Superior temporal gyrus (tissue), 1 donor: ENCODE results near the gene SGSM1.
"Not testable (repeated sequence)": the region's sequence is repeated elsewhere in the genome, so short reads cannot be mapped to it uniquely, and the experiment has no call there.

Experiments used
- DNase-seq: peaks from one replicate; pipeline ENCODE4 v3.0.0-alpha.2; 2016; ENCODE audit errors: extremely low spot score

The SGSM1 gene

DNA sequence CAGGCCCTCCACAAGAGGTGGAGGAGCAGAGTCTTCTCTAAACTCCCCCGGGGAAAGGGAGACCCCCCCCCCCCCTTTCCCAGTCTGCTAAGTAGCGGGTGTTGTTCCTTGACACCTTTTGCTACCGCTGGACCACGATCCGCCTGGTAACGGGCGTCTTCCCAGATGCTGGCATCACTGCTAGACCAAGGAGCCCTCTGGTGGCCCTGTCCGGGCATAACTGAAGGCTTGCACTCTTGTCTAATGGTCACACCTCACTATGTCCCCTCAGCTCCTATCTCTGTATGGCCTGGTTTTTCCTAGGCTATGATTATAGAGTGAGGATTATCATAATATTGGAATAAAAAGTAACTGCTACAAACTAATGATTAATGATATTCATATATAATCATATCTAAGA lies 31.5 kb downstream of the SGSM1 start:
- DNase-seq, result not testable (repeated sequence)

DNA sequence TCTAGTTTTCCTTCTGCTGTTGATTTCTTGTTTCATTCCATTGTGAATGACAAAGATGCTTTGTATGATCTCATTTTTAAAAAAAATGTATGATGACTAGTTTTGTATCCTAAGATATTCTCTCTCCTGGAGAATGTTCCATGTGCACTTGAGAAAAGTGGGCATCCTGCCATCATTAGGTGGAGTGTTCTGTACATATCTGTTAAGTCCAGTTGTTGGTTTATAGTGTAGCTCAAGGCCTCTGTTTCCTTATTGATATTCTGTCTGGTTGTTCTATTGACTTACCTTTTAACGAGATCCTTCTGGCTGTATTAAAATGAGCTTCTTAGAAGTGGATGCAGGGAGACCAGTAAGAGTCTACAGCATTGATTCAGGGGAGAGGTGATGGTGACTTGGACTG lies 35.2 kb downstream of the SGSM1 start:
- no peak for DNase-seq

DNA sequence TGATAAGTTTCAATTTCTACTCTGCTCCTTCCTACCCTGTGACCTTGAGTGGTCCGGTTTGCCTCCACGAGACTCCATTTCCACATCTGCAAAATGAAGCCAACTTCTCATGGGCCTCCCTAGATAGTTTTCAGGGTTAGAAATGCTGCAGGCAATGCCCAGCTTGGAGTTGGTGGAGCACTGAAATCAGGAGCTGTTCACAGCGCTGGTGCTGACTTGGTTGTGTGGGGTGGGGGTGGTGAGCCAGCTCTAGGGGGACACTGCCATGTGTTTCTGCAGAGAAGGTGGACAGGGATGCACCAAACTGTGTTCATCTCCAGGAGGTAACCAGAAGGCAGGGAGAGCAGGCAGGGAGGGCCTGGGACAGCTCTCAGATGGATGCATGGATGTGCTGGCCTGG lies 37.0 kb downstream of the SGSM1 start:
- DNase-seq, result no peak

DNA sequence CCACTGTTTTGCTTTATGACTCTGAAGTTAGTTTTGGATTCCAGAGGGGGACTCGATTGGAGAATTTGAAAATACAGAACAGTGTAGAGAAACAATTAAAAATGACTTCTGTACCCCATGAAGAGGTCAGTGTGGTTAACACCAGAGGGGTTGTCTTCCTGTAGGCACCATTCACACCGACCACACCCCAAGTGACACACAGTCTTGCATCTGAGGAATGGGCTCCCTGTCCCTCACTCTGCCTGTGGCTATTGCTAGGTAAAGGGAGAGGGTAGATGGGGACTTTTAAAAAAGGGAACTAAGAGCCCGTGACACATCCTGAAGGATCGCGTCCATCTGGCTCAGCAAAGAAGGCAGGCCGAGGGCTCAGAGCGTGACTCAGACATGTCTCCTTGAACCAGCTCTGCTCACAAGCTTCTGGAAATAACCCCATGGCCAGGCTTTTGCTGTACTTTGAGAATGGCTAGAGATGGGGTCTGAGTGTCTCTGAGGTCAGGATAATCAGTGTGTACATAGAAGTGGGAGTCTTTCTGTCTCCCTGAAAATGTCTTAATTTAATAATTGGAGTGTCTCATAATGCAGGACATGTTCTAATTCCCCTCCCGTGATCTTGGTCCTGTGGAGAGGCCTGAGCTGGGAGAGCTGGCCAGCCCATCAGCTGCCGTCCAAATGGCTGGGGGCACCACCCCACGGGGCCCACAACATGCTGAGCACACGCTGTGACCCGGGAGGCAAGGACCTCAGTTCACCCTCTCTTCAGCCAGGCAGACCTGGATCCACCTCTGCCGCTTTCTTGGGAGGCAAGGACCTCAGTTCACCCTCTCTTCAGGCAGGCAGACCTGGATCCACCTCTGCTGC lies 39.3 kb downstream of the SGSM1 start:
- DNase-seq, result no peak

DNA sequence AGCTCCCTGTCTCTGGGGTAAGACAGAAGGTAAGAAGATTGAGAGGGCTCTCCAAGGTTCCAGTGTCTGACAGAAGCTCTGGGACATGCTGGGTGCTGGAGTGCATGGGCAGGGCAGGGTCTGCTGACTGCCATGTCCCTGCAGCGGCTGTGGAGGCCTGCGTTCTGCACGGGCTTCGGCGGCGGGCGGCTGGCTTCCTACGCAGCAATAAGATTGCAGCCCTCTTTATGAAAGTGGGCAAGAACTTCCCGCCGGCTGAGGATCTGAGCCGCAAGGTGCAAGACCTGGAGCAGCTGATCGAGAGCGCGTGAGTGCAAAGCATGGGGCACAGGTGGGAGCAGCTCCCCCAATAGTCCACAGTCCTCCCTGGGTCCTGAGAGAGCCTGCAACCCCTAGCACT lies 41.5 kb downstream of the SGSM1 start:
- no peak for DNase-seq

DNA sequence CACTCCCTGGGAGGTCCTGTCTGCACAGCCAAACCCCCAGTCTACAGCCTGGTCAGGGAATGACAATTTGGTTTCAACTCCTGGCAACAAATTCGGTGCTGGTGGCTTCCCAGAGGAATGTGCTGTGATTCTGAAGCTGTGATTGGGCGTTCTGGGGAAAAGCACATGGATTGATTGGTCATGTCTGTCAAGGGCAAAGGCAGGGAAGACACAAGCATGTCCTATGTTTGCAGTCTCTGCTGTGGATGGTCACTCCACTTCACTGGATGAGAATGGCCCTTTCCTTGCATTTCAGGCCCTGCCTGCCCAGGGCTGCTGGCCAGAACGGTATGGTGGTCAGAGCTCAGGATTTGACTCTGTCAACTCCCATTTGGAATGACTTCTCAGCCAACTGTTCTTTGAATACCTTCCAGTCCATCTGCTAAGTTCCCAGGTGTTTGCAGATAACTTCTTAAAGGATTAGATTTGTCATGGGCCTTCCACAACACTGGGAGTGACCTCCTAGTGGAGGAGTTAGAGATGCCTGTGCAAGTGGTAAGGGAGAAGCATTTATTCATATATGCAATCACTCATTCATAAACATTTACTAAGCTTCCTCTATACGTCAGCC lies 42.7 kb downstream of the SGSM1 start:
- DNase-seq, result no peak

DNA sequence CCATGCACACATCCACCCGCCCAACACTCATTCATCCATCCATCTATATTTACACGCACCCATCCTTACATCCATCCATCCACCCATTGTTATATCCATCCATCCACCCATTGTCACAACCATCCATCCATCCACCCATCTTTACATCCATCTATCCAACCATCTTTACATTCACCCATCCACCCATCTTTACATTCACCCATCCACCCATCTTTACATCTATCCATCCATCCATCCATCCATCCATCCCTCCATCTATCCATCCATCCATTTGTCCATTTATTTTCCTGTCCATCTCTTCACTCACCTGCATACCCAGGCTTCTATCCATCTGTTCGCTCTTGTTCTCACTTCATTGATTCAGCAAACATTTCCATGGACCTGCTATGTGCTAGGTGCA lies 49.8 kb downstream of the SGSM1 start:
- DNase-seq, result no peak

DNA sequence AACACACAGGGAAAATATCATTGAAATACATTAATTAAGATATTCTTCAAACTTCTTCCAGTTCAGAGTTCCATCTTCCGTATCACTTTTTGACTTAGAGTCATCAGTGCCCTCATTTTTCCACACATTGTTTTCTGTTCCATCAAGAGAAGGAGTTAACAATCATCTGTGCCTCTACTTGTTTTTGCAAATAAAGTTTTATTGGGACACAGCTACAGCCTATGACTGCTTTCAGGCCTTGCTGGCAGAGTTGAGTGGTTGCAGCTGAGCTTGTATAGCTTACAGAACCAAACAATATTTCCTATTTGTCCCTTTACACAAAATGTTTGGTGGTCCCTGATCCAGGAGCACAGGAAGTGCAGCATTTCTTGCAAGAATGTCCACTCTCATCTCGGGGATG lies 51.6 kb downstream of the SGSM1 start:
- DNase-seq, result no peak

DNA sequence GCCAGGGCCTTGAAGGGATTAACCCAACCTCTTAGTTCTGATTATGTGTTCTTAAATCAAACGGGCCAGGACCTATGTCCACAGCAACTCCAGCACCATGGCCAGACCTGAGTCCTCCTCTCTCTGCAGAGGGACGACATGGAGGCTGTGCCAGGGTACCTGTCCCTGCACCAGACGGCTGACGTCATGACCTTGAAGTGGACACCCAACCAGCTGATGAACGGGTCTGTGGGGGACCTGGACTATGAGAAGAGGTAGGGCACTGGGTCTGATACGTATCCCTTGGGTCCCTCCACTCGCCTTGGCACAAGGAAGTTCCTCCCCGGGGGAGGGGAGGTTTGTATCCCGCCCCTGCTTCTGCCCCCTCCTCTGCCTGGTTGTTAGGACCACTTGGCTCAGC lies 53.6 kb downstream of the SGSM1 start:
- DNase-seq, result no peak

DNA sequence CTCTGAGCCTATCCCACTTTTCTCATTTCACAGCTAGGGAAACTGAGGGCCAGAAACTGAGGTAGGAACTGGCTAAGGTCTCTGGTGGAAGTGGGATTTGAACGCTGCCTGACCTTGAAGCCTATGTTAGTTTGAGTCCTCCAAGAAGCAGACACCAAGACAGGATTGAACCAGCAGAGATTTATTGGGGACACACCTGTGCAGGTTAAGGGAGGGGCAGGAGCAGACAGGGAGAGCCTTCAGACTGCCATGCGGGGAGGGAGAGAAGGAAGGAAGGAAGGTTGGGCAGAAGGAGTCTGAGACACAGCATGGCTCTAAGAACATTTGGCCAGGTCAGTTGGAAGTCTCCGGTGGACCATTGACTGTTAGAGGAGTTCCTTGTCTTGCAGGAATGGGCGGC lies 59.5 kb downstream of the SGSM1 start:
- DNase-seq, result no peak

DNA sequence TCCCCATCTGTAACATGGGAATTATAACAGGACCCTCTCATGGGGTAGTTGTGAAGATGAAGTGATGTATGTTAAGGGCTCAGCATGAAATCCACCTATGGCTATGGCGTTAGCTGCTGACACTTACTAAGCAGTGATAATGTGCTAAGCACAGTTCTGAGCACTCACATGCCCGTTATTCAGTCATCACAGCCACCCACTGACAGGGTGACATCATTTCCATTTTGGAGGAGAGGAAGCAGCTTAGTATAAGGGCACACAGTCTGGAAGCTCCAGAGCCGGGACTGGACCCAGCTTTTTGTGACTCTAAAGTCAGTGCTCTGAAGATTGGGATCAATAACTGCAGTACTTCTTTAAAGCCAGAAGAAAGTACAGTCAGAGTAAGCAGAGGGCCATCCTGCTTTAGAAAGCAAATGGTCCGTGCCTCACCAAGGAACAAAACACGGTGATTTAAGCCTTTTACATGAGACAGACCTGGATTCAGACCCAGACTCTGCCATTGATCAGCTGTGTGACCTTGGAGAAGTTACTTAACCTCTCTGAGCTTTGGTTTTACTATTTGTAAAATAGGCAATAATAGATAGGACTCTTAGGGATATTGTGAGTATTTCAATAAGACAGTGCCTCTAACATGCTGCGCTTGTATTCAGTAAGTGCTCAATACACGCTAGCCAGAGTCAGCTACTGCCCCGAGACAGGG lies 61.5 kb downstream of the SGSM1 start:
- DNase-seq, result no peak

DNA sequence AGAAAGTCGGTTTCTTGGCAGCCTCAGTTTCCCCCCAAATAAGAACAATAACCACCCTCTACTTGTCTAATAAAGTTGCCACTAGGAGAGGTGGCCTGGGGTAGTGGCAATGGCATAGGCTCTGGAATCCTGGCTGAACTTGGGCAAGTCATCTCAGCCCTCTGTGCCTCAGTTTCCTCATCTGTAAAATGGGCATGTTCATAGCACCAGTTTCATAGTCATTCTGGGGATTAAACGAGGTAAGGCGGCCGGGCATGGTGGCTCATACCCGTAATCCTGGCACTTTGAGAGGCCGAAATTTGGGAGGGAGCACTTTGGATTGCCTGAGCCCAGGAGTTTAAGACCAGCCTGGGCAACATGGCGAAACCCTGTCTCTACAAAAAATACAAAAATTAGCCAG lies 63.0 kb downstream of the SGSM1 start:
- no peak for DNase-seq

DNA sequence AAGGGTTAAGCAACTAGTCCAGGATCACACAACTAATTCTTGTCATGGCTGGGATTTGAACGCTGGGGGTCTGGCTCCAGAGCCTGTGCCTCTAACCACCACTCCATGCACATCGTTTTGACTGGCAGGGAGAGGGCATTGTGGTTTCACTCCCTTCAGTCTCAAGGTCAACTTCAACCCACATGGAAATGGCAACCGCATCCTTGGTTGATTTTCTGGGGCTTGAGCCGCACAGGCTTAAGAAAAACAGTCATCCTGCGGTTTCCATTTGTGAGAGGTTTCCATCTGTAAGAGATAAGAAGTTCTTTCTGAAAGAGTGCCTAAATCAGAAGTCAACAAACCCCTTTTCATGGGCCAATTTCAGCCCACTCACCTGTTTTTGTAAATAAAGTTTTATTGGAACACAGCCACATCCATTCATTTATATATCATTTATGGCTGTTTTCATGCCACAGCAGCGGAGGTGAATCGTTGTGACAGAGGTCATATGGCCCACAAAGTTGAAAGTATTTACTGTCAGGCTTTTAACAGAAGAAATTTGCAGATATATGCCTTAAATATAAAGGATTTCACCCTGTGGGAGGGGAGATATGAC lies 65.7 kb downstream of the SGSM1 start:
- no peak for DNase-seq

DNA sequence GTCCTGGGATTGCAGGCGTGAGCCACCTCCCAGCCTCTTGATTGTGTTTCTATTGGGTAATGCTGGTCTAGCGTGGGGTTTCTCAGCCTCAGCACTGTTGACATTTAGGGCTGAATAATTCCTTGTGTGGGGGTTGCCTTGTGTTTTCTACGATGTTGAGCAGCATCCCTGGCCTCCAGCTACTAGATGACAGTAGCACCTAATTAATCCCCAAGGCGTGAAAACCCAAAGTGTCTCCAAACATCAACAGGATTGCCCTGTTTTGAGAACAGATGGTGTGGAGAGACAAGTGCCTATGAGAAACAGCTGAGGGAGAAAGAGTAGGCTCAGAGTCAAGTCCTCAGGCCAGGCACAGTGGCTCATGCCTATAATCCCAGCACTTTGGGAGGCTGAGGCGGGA lies 67.2 kb downstream of the SGSM1 start:
- DNase-seq, result no peak

DNA sequence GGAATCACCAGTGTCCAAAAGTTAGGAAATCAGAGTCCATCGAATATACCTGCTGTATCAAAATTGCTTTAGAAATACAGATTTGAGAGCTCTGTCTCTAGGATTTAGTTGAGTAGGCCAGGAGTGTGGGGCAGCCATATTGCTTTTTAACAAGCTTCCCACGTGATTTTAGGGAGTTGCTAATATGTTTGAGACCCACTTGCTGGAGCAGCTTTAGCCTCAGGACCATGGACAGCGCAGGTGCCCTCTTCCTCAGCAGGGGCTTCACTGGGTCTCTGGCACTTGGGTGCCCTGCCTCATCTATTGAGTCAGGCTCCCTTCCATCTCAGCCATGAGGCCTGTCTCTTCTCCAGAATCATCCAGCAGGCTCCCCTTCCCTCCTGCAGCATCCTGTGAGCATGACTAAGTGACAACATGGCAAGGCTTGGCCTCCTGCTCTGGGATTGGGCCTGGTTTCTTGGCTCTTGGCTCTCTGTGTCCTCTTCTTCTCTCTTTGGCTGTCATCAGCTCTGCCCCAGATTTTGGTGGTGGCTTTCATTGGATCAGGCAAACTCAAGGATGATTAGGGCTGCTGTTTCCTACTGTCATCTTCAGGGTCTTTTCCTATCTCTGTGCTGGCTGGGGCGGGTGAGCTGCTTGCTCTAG lies 70.0 kb downstream of the SGSM1 start:
- DNase-seq, result no peak

DNA sequence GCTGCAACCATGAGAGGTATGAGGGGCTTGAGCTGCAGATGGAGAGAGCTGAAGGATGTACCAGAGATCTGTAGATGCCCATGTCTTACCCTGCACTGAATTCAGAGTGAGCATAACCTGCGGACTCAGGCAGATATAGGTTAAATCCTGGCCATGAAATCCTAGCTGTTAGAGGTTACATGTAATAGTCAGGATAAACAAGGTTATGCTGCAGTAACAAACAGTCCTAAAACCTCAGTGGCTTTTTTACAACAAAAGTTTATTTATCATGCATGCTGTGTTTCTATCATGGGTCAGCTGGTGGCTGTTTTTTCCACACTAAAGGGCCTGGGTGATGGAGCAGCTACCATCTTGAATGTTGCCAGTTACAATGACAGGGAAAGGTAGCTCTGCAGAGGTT lies 70.7 kb downstream of the SGSM1 start:
- no peak for DNase-seq

DNA sequence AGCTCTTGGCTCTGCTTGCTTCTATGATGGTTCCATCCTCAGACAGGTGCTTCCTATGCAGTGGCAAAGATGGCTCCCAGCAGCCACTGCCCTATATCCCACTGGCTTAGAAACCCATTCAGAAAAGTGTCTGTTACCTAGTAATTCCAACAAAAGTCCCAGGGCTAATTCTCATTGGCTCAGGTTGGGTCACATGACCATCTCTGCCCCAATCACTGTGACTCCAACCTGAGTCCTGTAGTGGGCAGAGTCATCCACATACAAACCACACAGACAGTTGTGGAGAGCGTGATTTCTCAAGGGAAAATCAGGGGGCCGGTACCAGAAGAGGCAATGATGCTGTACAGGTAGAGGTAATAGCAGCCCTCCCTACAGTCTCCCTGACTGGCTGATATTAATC lies 73.0 kb downstream of the SGSM1 start:
- no peak for DNase-seq

DNA sequence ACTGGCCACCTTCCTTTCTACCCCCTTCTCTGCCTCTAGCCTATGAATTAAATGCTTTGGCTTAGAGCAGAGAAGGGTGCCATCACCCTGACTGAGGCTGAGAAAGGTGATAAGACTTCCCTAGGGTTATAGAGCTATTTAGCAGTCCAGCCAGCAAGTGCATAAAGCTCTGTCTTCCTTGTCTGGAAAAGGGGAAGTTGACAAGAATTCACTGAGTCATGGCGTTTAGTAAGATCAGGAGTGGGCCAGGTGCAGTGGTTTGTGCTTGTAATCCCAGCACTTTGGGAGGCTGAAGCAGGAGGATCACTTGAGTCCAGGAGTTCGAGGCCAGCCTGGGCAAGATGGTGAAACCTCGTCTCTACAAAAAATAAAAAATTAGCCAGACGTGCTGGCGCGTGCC lies 77.4 kb downstream of the SGSM1 start:
- DNase-seq, result no peak

DNA sequence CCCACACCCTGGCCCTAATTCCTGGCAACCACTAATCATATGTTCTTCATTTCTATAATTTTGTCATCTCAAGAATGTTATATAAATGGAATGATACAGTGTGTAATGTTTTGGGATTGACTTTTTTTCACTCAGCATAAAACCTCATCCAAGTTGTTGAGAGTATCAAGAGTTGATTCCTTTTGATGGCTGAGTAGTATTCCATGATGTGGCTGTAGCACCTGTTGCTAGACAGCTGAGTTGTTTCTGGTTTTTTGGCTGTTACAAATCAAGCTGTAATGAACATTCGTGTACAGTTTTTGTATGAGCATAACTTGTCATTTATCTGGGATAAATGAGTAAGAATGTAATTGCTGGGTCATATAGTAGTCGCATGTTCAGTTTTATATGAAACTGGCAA lies 81.2 kb downstream of the SGSM1 start:
- DNase-seq, result no peak

DNA sequence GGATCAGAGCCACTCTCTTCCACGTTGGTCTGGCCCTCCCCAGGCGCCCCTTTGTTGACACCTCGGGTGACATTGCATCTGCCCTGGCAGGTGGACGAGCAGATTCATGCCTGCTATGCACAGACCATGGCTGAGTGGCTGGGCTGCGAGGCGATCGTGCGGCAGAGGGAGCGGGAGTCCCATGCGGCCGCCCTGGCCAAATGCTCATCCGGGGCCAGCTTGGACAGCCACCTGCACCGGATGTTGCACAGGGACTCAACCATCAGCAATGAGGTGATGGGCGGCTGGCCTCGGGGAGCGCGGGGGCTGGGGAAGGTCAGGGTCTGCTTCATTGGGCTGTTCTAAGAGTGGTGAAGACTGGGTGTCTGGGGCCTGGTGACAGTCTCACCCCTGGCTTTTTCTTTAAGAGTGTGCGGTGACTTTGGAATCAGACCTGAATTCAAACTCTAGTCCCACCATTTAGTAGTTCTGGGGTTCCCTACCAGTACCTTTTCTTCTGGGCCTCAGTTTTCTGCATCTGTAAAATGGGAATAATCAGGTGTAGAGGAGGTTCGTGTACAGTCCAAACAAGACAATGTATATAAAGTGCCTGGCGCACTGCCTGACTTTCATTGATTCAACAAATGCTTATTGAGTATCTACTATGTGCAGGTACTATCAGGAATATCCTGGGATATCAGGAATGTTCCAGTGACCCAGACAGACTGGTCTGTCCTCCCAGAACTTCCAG lies 87.5 kb downstream of the SGSM1 start:
- no peak for DNase-seq

DNA sequence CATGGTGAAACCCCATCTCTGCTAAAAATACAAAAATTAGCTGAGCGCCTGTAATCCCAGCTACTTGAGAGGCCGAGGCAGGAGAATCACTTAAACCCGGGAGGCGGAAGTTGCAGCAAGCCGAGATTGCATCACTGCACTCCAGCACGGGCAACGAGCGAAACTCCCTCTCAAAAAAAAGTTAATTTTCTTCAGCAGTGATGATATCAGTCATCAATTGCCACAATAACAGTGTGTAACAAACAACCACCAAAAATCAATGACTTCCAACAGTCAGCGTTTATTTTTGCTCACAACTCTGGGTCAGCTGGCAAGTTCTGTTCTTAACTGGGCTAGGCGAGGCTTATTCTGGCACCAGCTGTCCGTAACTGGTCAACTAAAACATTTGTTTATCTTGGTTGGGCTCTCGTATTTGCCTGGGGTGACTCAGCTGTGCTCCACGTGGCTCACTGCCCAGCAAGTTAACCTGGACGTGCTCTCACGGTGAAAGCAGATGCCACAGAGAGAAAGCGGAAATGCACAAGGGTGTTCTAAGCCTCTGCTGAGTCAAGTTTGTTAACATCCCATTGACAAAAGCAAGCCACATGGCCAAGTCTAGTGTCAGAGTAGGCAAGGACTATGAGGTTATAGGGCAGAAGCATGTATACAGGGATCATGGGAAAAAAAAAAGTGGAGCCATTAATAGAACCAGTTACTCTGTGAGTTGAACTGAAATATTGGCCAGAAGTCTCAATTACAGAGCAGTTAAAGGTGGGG lies 88.4 kb downstream of the SGSM1 start:
- DNase-seq, result no peak
